Loucy (cell line): ENCODE results near the gene YWHAQ.

Source experiments
- CTCF ChIP-seq: fragments of 200-600 bp; sonication (generic); conservative IDR thresholded peaks from 2 replicates; pipeline ENCODE4 v1.5.1; 2014; ENCODE audit warnings: mild to moderate bottlenecking, antibody characterized with exemption, low read length
- EZH2phosphoT487 ChIP-seq: fragments of 200-600 bp; IDR thresholded peaks from 2 replicates; pipeline ENCODE4 v1.6.1; 2018; ENCODE audit warnings: antibody characterized with exemption, mild to moderate bottlenecking, moderate library complexity, borderline replicate concordance

- TF ChIP-seq CTCF (no peak), EZH2phosphoT487 (no peak)
Observed at GRCh38 chr2:9596621-9597311, 34.0 kb downstream of the YWHAQ start.
